ENCODE measurements around the gene STUB1.

DNA sequence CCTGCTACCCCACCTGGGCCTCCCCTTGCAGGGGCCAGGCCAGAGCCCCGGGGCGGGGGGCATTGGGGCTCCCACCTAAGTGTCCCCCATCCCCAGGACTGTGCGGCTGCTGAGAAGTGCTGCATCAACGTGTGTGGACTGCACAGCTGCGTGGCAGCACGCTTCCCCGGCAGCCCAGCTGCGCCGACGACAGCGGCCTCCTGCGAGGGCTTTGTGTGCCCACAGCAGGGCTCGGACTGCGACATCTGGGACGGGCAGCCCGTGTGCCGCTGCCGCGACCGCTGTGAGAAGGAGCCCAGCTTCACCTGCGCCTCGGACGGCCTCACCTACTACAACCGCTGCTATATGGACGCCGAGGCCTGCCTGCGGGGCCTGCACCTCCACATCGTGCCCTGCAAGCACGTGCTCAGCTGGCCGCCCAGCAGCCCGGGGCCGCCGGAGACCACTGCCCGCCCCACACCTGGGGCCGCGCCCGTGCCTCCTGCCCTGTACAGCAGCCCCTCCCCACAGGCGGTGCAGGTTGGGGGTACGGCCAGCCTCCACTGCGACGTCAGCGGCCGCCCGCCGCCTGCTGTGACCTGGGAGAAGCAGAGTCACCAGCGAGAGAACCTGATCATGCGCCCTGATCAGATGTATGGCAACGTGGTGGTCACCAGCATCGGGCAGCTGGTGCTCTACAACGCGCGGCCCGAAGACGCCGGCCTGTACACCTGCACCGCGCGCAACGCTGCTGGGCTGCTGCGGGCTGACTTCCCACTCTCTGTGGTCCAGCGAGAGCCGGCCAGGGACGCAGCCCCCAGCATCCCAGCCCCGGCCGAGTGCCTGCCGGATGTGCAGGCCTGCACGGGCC, 47.5 kb upstream of the STUB1 start:
- TF ChIP-seq NPAS2 (CRISPR knock-in tag; IDR thresholded peaks at IDR 0.05; ENCODE audit: borderline replicate concordance): no peak
- no peak for TF ChIP-seq POLR2A (IDR thresholded peaks at IDR 0.05; ENCODE audit: low read length)
- TF ChIP-seq, protein P1, sequence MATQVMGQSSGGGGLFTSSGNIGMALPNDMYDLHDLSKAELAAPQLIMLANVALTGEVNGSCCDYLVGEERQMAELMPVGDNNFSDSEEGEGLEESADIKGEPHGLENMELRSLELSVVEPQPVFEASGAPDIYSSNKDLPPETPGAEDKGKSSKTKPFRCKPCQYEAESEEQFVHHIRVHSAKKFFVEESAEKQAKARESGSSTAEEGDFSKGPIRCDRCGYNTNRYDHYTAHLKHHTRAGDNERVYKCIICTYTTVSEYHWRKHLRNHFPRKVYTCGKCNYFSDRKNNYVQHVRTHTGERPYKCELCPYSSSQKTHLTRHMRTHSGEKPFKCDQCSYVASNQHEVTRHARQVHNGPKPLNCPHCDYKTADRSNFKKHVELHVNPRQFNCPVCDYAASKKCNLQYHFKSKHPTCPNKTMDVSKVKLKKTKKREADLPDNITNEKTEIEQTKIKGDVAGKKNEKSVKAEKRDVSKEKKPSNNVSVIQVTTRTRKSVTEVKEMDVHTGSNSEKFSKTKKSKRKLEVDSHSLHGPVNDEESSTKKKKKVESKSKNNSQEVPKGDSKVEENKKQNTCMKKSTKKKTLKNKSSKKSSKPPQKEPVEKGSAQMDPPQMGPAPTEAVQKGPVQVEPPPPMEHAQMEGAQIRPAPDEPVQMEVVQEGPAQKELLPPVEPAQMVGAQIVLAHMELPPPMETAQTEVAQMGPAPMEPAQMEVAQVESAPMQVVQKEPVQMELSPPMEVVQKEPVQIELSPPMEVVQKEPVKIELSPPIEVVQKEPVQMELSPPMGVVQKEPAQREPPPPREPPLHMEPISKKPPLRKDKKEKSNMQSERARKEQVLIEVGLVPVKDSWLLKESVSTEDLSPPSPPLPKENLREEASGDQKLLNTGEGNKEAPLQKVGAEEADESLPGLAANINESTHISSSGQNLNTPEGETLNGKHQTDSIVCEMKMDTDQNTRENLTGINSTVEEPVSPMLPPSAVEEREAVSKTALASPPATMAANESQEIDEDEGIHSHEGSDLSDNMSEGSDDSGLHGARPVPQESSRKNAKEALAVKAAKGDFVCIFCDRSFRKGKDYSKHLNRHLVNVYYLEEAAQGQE (IDR thresholded peaks at IDR 0.05): no peak
- TF ChIP-seq CEBPB (IDR thresholded peaks at IDR 0.05): no peak
